ENCODE data around the gene GLOD5.
"Not testable (repeated sequence)": the region's sequence is repeated elsewhere in the genome, so short reads cannot be mapped to it uniquely, and the experiment has no call there.

Gene GLOD5

DNA sequence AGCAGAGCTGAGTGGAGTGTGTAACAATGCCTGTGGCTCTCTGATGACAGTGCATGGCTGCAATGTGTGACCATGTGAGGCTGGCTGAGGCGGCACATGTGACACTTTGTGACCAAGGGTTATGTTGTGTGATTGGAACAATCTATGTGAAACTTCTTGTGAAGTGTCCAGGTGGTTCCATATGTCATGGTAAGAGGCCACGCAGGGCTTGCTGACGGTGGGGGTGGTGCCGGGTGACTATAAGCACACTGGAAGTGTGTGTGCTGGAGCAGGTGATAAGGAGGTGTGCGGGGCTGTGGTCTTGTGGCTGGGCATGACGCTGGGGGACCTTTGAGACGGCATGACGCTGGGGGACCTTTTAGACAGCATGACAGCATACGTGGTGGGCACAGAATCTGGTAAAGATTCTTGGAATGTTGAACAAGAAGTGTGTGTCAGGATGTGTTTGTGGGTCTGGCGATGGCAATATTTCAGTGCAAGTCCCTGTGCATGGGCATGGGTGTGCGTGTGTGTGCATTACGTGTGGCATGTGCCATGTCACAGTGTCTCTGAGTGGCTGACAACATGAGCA is 32.9 kb downstream of the GLOD5 start:
- no peak for DNase-seq (ENCODE audit: low spot score)

- peak; percentile 11 for DNase-seq (ENCODE audit: low spot score)
These were observed 33.5 kb downstream of the GLOD5 start for GRCh38 chrX:48794911-48795515.

DNA sequence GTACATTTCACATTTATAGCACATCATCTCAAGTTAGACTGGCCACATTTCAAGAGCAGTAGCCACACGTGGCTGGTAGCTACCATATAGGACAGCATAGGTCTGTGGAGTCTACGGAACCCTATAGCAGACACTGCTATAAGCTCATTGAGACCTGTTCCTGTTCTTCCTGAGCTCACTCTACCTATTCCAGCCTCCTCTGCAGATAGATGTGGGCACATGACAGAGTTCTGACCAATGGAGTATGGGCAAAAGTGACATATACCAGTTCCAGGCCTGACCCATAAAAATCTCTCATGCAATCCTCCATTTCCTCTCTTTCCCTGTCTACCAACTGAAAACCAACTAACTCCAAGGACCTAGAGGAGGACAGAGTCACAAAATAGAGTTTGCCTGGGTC is 36.8 kb downstream of the GLOD5 start:
- no peak for DNase-seq (ENCODE audit: low spot score)

DNA sequence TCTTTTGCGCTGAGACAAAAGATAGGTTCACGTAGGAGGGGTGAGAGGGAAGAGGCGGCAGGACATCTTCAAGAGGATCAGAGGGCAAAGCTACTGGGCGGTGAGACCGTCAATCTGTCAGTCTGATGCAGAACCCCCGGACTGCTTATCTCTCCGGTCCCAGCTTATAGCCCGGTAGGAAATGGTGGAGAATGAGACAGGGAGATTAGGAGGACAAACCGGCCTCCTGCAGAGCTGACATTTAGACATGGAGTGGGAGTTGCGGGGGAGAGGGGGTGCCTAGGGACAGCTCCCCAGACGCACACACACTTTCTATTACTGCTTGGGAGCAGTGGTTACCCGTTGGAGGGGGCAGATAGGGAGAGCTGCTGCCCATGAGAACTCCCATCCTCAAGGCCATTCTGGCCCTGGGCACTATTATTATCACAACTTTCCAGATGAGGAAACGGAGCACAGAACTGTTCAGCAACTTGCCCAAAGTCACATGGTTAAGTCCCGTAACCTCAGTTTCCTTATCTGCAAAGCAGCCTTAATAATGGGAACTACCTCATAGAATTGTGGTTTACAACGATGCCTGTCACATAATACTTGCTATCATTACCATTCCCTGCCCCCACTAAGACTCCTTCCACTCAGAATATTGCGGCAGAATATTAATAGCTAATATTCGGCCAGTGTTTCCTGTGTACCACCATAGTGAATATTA is 39.2 kb downstream of the GLOD5 start:
- no peak for DNase-seq (ENCODE audit: low spot score)

GRCh38 chrX:48801280-48802088 is 39.9 kb downstream of the GLOD5 start, which contains the start of gene HDAC6:
HDAC6 (plus strand) TSS chrX:48802067; CDS start chrX:48802693, 626 bp downstream.
- peak; percentile 95 for DNase-seq (ENCODE audit: low spot score)

GRCh38 chrX:48802089-48802904 is 40.8 kb downstream of the GLOD5 start:
- peak; percentile 70 for DNase-seq (ENCODE audit: low spot score)

- DNase-seq (ENCODE audit: low spot score): peak; percentile 13
These were observed 41.3 kb downstream of the GLOD5 start for GRCh38 chrX:48802905-48803200.

DNA sequence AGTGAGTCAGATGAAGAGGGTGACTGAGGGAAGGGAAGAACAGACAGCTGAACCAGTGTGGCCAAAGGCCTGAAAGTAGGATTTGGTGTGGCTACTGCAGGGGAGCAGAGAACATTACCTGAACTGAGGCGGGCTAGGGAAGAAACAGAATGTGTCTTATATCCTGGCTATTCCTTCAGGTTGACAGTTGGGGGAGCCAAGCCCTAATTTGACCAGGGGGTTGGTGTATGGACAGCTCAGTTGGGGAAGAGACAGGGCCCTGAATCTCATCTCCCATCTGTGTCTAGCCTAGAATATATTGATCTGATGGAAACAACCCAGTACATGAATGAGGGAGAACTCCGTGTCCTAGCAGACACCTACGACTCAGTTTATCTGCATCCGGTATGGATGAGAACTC is 44.5 kb downstream of the GLOD5 start:
- DNase-seq (ENCODE audit: low spot score): no peak

- no peak for DNase-seq (ENCODE audit: low spot score)
These were observed 52.1 kb downstream of the GLOD5 start for GRCh38 chrX:48813644-48814043.

GRCh38 chrX:48814722-48815121 is 53.2 kb downstream of the GLOD5 start:
- no peak for DNase-seq (ENCODE audit: low spot score)

DNA sequence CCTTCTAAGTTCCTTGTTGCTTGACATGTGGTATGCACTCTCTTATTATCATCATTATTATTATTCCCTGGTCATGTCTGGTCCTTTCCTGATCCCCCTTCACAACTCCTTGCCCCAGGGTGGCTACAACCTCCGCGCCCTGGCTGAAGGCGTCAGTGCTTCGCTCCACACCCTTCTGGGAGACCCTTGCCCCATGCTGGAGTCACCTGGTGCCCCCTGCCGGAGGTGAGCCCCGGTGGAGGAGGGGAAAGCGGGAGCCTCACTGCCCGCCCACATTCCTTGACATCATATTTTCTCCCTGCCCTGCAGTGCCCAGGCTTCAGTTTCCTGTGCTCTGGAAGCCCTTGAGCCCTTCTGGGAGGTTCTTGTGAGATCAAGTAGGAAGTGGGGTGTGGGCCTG is 53.7 kb downstream of the GLOD5 start:
- no peak for DNase-seq (ENCODE audit: low spot score)

- DNase-seq (ENCODE audit: low spot score): no peak
These were observed 54.7 kb downstream of the GLOD5 start for GRCh38 chrX:48816014-48816810.

GRCh38 chrX:48818098-48818497 is 56.6 kb downstream of the GLOD5 start:
- DNase-seq (ENCODE audit: low spot score): no peak

GRCh38 chrX:48818866-48819265 is 57.3 kb downstream of the GLOD5 start:
- no peak for DNase-seq (ENCODE audit: low spot score)

- not testable (repeated sequence) for DNase-seq (ENCODE audit: low spot score)
These were observed 57.8 kb downstream of the GLOD5 start for GRCh38 chrX:48819394-48819793.

DNA sequence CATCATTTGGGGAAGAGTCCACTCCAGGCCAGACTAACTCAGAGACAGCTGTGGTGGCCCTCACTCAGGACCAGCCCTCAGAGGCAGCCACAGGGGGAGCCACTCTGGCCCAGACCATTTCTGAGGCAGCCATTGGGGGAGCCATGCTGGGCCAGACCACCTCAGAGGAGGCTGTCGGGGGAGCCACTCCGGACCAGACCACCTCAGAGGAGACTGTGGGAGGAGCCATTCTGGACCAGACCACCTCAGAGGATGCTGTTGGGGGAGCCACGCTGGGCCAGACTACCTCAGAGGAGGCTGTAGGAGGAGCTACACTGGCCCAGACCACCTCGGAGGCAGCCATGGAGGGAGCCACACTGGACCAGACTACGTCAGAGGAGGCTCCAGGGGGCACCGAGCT is 61.5 kb downstream of the GLOD5 start:
- no peak for DNase-seq (ENCODE audit: low spot score)
